ENCODE results near the gene SERPINB6. TPM values are rescaled to one million over a fixed set of nuclear protein-coding genes. Genes with fewer than 3 reads are reported as not detected.

SERPINB6 gene
- total and polyA plus RNA-seq, 9 of the 15 experiments (the other 6 are each of a cell fraction or from before 2014, with no cell fraction given), result 86.6 to 211 (median 143) TPM

- TF ChIP-seq KDM5B (IDR thresholded peaks at IDR 0.05; ENCODE audit: insufficient replicate concordance, low read depth, low read length) (no peak), SAP30 (IDR thresholded peaks at IDR 0.05; ENCODE audit: borderline replicate concordance, insufficient read depth, low read depth, low read length, poor library complexity, severe bottlenecking) (peak; percentile 53), MXI1 (IDR thresholded peaks at IDR 0.05; ENCODE audit: low read depth, low read length) (no peak), CHD4 (IDR thresholded peaks at IDR 0.05; ENCODE audit: insufficient read depth, insufficient replicate concordance, low read depth, low read length, poor library complexity, severe bottlenecking) (peak; percentile 3), E2F1 (CRISPR knock-in tag; IDR thresholded peaks at IDR 0.05) (no peak), SRSF7 (optimal IDR thresholded peaks at IDR 0.05; ENCODE audit: low read depth, low read length) (no peak), HMG20A (CRISPR knock-in tag; conservative IDR thresholded peaks at IDR 0.05) (no peak), ZNF175 (CRISPR knock-in tag; IDR thresholded peaks at IDR 0.05; ENCODE audit: low read depth) (no peak), RNF2 (IDR thresholded peaks at IDR 0.05) (no peak), FOXJ3 (CRISPR knock-in tag; IDR thresholded peaks at IDR 0.05) (no peak), E2F5 (CRISPR knock-in tag; IDR thresholded peaks at IDR 0.05) (no peak), ZNF217 (CRISPR knock-in tag; IDR thresholded peaks at IDR 0.05) (no peak), ZNF408 (CRISPR knock-in tag; IDR thresholded peaks at IDR 0.05; ENCODE audit: low read depth) (no peak), RFX1 (IDR thresholded peaks at IDR 0.05) (no peak), ZFP1 (CRISPR knock-in tag; IDR thresholded peaks at IDR 0.05) (no peak)
- TF ChIP-seq, protein P1, sequence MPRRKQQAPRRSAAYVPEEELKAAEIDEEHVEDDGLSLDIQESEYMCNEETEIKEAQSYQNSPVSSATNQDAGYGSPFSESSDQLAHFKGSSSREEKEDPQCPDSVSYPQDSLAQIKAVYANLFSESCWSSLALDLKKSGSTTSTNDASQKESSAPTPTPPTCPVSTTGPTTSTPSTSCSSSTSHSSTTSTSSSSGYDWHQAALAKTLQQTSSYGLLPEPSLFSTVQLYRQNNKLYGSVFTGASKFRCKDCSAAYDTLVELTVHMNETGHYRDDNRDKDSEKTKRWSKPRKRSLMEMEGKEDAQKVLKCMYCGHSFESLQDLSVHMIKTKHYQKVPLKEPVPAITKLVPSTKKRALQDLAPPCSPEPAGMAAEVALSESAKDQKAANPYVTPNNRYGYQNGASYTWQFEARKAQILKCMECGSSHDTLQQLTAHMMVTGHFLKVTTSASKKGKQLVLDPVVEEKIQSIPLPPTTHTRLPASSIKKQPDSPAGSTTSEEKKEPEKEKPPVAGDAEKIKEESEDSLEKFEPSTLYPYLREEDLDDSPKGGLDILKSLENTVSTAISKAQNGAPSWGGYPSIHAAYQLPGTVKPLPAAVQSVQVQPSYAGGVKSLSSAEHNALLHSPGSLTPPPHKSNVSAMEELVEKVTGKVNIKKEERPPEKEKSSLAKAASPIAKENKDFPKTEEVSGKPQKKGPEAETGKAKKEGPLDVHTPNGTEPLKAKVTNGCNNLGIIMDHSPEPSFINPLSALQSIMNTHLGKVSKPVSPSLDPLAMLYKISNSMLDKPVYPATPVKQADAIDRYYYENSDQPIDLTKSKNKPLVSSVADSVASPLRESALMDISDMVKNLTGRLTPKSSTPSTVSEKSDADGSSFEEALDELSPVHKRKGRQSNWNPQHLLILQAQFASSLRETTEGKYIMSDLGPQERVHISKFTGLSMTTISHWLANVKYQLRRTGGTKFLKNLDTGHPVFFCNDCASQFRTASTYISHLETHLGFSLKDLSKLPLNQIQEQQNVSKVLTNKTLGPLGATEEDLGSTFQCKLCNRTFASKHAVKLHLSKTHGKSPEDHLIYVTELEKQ (CRISPR knock-in tag; IDR thresholded peaks at IDR 0.05), result no peak
- TF ChIP-seq, protein P2, sequence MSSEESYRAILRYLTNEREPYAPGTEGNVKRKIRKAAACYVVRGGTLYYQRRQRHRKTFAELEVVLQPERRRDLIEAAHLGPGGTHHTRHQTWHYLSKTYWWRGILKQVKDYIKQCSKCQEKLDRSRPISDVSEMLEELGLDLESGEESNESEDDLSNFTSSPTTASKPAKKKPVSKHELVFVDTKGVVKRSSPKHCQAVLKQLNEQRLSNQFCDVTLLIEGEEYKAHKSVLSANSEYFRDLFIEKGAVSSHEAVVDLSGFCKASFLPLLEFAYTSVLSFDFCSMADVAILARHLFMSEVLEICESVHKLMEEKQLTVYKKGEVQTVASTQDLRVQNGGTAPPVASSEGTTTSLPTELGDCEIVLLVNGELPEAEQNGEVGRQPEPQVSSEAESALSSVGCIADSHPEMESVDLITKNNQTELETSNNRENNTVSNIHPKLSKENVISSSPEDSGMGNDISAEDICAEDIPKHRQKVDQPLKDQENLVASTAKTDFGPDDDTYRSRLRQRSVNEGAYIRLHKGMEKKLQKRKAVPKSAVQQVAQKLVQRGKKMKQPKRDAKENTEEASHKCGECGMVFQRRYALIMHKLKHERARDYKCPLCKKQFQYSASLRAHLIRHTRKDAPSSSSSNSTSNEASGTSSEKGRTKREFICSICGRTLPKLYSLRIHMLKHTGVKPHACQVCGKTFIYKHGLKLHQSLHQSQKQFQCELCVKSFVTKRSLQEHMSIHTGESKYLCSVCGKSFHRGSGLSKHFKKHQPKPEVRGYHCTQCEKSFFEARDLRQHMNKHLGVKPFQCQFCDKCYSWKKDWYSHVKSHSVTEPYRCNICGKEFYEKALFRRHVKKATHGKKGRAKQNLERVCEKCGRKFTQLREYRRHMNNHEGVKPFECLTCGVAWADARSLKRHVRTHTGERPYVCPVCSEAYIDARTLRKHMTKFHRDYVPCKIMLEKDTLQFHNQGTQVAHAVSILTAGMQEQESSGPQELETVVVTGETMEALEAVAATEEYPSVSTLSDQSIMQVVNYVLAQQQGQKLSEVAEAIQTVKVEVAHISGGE (CRISPR knock-in tag; IDR thresholded peaks at IDR 0.05), result peak in 1 of 3 experiments; percentile 94; a peak in 2 of 6 replicates
These were observed 481 bp downstream of the SERPINB6 start (continued) for GRCh38 chr6:2970753-2971419.

Data from K562 (cell line).